Endodermal cell (in vitro differentiated cells): ENCODE data around the gene PIAS1. TPM values are rescaled to one million over a fixed set of nuclear protein-coding genes. Genes with fewer than 3 reads are reported as not detected.

Source experiments
- DNase-seq: peaks from one replicate; pipeline ENCODE4 v3.0.0-alpha.2; 2017
- H3K27ac ChIP-seq: 2 replicates; pipeline ENCODE4 v1.5.1; 2013; ENCODE audit warnings: mild to moderate bottlenecking, low read depth, low read length, moderate library complexity
- H3K27me3 ChIP-seq: 2 replicates; pipeline ENCODE4 v1.6.1; 2013; ENCODE audit warnings: mild to moderate bottlenecking, low read length, moderate library complexity; ENCODE audit not compliant: insufficient read depth, control insufficient read depth, poor library complexity, severe bottlenecking
- H3K36me3 ChIP-seq: 2 replicates; pipeline ENCODE4 v1.7.0; 2013; ENCODE audit warnings: mild to moderate bottlenecking, low read length, moderate library complexity; ENCODE audit not compliant: control insufficient read depth, insufficient read depth
- H3K4me1 ChIP-seq: one replicate; pipeline ENCODE4 v1.7.0; 2013; ENCODE audit warnings: low read length; ENCODE audit not compliant: control insufficient read depth, insufficient read depth
- H3K4me3 ChIP-seq: 2 replicates; pipeline ENCODE4 v1.5.1; 2013; ENCODE audit warnings: mild to moderate bottlenecking, low read length, moderate library complexity
- H3K9ac ChIP-seq: 2 replicates; pipeline ENCODE4 v1.6.1; 2013; ENCODE audit warnings: mild to moderate bottlenecking, low read length, moderate library complexity; ENCODE audit not compliant: poor library complexity, severe bottlenecking; ENCODE audit errors: extremely low read depth
- H3K9me3 ChIP-seq: 2 replicates; pipeline ENCODE4 v1.6.1; 2013; ENCODE audit warnings: mild to moderate bottlenecking, low read length, moderate library complexity; ENCODE audit not compliant: control insufficient read depth
- H3K27ac Mint-ChIP-seq: 2 replicates; pipeline ENCODE4 v1.8.0; 2020; ENCODE audit warnings: mixed read lengths
- H3K27me3 Mint-ChIP-seq: 2 replicates; pipeline ENCODE4 v1.8.0; 2021; ENCODE audit warnings: mild to moderate bottlenecking, mixed read lengths; ENCODE audit not compliant: insufficient read depth
- H3K36me3 Mint-ChIP-seq: 2 replicates; pipeline ENCODE4 v1.8.0; 2020; ENCODE audit warnings: low read depth, mixed read lengths
- H3K4me1 Mint-ChIP-seq: 2 replicates; pipeline ENCODE4 v1.8.0; 2020; ENCODE audit warnings: mixed read lengths
- H3K4me3 Mint-ChIP-seq: 2 replicates; pipeline ENCODE4 v1.8.0; 2020; ENCODE audit warnings: mild to moderate bottlenecking, moderate library complexity, mixed read lengths
- H3K9me3 Mint-ChIP-seq: 2 replicates; pipeline ENCODE4 v1.8.0; 2020; ENCODE audit warnings: mild to moderate bottlenecking, mixed read lengths
- WGBS, 2 experiments: methylation state at CpG; one replicate each; pipeline versions ENCODE4 v1.1.5 to v1.1.7; 2013; ENCODE audit warnings: missing lambda C conversion rate in 2 of 2, mixed read lengths in 1 of 2; ENCODE audit not compliant: insufficient coverage in 1 of 2, insufficient read length in 1 of 2; 5-methylcytosine and 5-hydroxymethylcytosine counted together
- total RNA-seq, 2 donors: library from RNA; stranded (reverse); fragmentation: NEBNext Ultra II Directional in 1 of 2; extraction: Animal tissue kit (Norgen Biotek cat#: 25700) in 1 of 2; gene quantifications; 2 replicates in 1 of 2; 3 replicates in 1 of 2; pipeline ENCODE4 v1.2.1, GENCODE V29; 2021
- TF ChIP-seq, protein P1 (sequence below): fragments of 200-600 bp; sonication (generic); conservative IDR thresholded peaks from 2 replicates; pipeline ENCODE4 v1.5.0; 2021; ENCODE audit warnings: antibody characterized with exemption, mild to moderate bottlenecking

PIAS1 gene
- total RNA-seq, 2 donors from 2014 or later: 38.0 to 40.1 TPM

DNA sequence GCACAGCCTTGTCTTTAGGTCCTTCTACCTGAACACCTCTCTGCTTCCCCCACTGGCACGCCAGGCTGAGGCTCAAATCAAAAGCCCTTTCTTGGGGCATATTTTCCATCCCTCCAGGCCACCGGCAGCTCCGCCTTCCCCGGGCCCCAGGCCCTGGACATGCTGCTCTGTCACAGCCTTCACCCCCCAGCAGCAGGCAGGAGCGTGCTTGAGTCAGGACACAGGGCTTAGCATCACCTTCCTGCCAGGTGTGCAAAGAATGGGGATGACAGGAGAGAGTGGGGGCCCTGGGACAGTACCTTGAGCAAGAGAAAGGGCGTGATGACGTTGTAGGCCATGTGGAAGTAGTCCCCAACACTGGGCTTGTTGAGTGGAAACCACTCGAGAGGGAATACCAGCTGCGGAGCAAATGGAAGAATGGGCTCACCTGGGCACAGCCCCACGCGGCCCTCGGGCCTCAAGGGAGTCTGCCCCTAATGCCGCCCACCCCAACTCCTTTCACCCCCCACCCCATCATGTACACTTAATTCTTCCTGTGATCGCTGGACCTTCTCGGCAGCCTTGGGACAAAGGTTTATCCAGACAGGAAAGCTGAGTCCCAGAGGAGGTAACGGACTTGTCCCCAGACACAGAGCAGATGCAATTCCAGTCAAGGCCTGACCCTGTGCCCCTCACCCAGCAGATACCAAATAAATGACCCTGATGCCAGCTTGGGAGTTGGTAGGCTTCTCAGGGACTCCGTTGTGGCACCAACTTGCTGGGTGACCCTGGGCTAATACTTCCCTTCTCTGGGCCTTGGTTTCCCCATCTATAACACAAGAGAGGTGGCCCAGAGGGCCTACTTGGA lies 160.1 kb downstream of the PIAS1 start:
- Mint-ChIP-seq H3K4me3 (no peak overlapping the region), H3K4me1 (no peaks in the 10 kb centered on the region), H3K27me3 (no peaks in the 10 kb centered on the region), H3K36me3 (peaks cover 30% of the 10 kb centered on the region), H3K27ac (peak overlapping the region; percentile 35), H3K9me3 (no peaks in the 10 kb centered on the region)
- 92 to 93% methylated on average over 8 to 17 of the region's 17 CpGs for WGBS, 2 experiments
- DNase-seq: peak; percentile 37
- Histone ChIP-seq H3K9me3 (peaks cover 5% of the 10 kb centered on the region), H3K4me1 (no peaks in the 10 kb centered on the region), H3K4me3 (no peak overlapping the region), H3K36me3 (peaks cover 37% of the 10 kb centered on the region), H3K9ac (no peak overlapping the region), H3K27ac (no peak overlapping the region), H3K27me3 (no peaks in the 10 kb centered on the region)
- TF ChIP-seq, protein P1, sequence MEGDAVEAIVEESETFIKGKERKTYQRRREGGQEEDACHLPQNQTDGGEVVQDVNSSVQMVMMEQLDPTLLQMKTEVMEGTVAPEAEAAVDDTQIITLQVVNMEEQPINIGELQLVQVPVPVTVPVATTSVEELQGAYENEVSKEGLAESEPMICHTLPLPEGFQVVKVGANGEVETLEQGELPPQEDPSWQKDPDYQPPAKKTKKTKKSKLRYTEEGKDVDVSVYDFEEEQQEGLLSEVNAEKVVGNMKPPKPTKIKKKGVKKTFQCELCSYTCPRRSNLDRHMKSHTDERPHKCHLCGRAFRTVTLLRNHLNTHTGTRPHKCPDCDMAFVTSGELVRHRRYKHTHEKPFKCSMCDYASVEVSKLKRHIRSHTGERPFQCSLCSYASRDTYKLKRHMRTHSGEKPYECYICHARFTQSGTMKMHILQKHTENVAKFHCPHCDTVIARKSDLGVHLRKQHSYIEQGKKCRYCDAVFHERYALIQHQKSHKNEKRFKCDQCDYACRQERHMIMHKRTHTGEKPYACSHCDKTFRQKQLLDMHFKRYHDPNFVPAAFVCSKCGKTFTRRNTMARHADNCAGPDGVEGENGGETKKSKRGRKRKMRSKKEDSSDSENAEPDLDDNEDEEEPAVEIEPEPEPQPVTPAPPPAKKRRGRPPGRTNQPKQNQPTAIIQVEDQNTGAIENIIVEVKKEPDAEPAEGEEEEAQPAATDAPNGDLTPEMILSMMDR: no peak

DNA sequence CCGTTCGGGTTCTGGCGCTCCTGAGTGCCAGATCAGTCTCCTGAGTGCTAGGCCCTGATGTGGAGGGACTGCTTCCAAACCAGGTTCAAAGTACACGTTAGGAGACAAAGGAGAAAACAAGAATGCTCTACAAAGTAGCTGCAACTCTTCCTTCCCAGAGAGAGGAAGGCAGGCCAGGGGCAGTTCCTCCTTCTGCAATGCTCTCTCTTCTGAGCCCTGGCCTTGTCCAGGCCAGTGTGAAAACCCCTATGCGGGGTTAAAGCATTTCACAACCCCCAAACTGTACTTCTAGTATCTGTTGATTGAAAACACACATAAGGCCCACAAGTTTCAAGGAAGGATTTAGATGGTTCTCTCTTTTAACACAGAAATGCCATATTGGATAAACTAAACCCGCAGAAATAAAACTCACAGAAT lies 160.7 kb downstream of the PIAS1 start:
- Mint-ChIP-seq H3K36me3 (peaks cover 33% of the 10 kb centered on the region), H3K27me3 (no peaks in the 10 kb centered on the region), H3K9me3 (peaks cover under 1% of the 10 kb centered on the region), H3K4me1 (no peaks in the 10 kb centered on the region), H3K27ac (no peak overlapping the region), H3K4me3 (no peak overlapping the region)
- Histone ChIP-seq H3K27me3 (no peaks in the 10 kb centered on the region), H3K4me1 (no peaks in the 10 kb centered on the region), H3K27ac (no peak overlapping the region), H3K9ac (no peak overlapping the region), H3K36me3 (peaks cover 43% of the 10 kb centered on the region), H3K4me3 (no peak overlapping the region), H3K9me3 (peaks cover 10% of the 10 kb centered on the region)
- 88 to 93% methylated on average over 5 to 6 of the region's 6 CpGs for WGBS, 2 experiments
- TF ChIP-seq, protein P1: no peak
- no peak for DNase-seq

DNA sequence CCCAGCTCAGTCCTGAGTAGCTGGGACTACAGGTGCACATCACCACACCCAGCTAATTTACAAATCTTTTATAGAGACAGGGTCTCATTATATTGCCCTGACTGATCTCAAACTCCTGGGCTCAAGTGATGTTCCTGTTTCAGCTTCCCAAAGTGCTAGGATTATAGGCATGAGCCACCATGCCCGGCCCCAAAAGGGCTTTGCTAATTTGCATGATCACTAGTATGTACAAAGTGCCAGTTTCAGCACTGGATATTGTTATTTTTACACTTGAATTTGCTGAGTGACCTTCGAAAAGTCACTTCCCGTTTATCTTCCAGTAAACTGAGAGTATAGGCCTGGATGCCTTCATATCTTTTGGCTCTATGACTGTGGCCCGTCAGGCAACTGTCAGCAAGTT lies 163.2 kb downstream of the PIAS1 start:
- WGBS, 2 experiments: 95 to 100% methylated on average over 3 to 4 of the region's 4 CpGs
- H3K9ac ChIP-seq: no peak overlapping the region
- H3K4me1 Mint-ChIP-seq: no peaks in the 10 kb centered on the region
- no peaks in the 10 kb centered on the region for H3K27me3 Mint-ChIP-seq
- peaks cover 19% of the 10 kb centered on the region for H3K9me3 Mint-ChIP-seq
- H3K36me3 Mint-ChIP-seq: peaks cover 47% of the 10 kb centered on the region
- no peak overlapping the region for H3K27ac Mint-ChIP-seq
- peak; percentile 13 for DNase-seq
- peaks cover 17% of the 10 kb centered on the region for H3K9me3 ChIP-seq
- H3K27me3 ChIP-seq: no peaks in the 10 kb centered on the region
- no peak overlapping the region for H3K4me3 ChIP-seq
- no peak overlapping the region for H3K4me3 Mint-ChIP-seq
- TF ChIP-seq, protein P1: no peak
- H3K4me1 ChIP-seq: no peaks in the 10 kb centered on the region
- no peak overlapping the region for H3K27ac ChIP-seq
- peaks cover 47% of the 10 kb centered on the region for H3K36me3 ChIP-seq
